A673 (cell line): Measurements from ENCODE around the gene NSD2.

Experiments used
- CTCF ChIP-seq: fragments of 300-800, 200-600 bp; sonication (generic); conservative IDR thresholded peaks from 2 replicates; pipeline ENCODE4 v1.5.1; 2017; ENCODE audit warnings: low read depth, mild to moderate bottlenecking, antibody characterized with exemption, low read length, moderate library complexity, mixed read lengths
- EZH2 ChIP-seq: fragments of 200-600 bp; sonication (generic); IDR thresholded peaks from 2 replicates; pipeline ENCODE4 v1.6.1; 2017; ENCODE audit warnings: borderline replicate concordance, low read depth, mild to moderate bottlenecking, mixed read lengths, antibody characterized with exemption, low read length; ENCODE audit not compliant: poor library complexity, severe bottlenecking

GRCh38 chr4:2007804-2008670, 136.8 kb downstream of the NSD2 start:
- no peak for TF ChIP-seq CTCF
- no peak for TF ChIP-seq EZH2
